ACC112 (cell line): ENCODE results near the gene NFIA.

Source experiments
- H2AFZ ChIP-seq: fragments of 200-600 bp; sonication (generic); one replicate; pipeline ENCODE4 v1.6.0; 2017; ENCODE audit warnings: antibody characterized with exemption, low read length; ENCODE audit not compliant: unreplicated experiment
- H3K27ac ChIP-seq: fragments of 200-600 bp; sonication (generic); 2 replicates; pipeline ENCODE4 v1.5.1; 2014; ENCODE audit warnings: low read depth, mild to moderate bottlenecking, antibody characterized with exemption, low read length, moderate library complexity
- H3K27me3 ChIP-seq: fragments of 200-600 bp; sonication (generic); 2 replicates; pipeline ENCODE4 v1.6.1; 2014; ENCODE audit warnings: mild to moderate bottlenecking, antibody characterized with exemption, low read length, moderate library complexity, mixed read lengths; ENCODE audit not compliant: insufficient read depth
- H3K36me3 ChIP-seq: fragments of 200-600 bp; sonication (generic); 2 replicates; pipeline ENCODE4 v1.6.1; 2016; ENCODE audit warnings: mild to moderate bottlenecking, antibody characterized with exemption, low read length, moderate library complexity, mixed read lengths; ENCODE audit not compliant: insufficient read depth
- H3K4me1 ChIP-seq: fragments of 200-600 bp; sonication (generic); one replicate; pipeline ENCODE4 v1.6.1; 2016; ENCODE audit warnings: low read length, mixed read lengths; ENCODE audit not compliant: insufficient read depth, unreplicated experiment, control insufficient read depth
- H3K4me3 ChIP-seq: fragments of 200-600 bp; sonication (generic); 2 replicates; pipeline ENCODE4 v1.5.1; 2014; ENCODE audit warnings: mild to moderate bottlenecking, low read depth, low read length
- H3K79me2 ChIP-seq: fragments of 200-600 bp; sonication (generic); one replicate; pipeline ENCODE4 v1.6.0; 2016; ENCODE audit warnings: low read length; ENCODE audit not compliant: control insufficient read depth, unreplicated experiment, insufficient read depth

The NFIA gene

GRCh38 chr1:61334718-61335589, 252.6 kb downstream of the NFIA start:
- H2AFZ ChIP-seq = no peak overlapping the region
- H3K4me1 ChIP-seq = peaks cover 24% of the 10 kb centered on the region
- no peaks in the 10 kb centered on the region for H3K79me2 ChIP-seq
- no peaks in the 10 kb centered on the region for H3K27me3 ChIP-seq
- no peak overlapping the region for H3K4me3 ChIP-seq
- H3K36me3 ChIP-seq = no peaks in the 10 kb centered on the region
- H3K27ac ChIP-seq = no peak overlapping the region

- Histone ChIP-seq H3K27me3 (no peaks in the 10 kb centered on the region), H3K36me3 (no peaks in the 10 kb centered on the region), H3K4me1 (peaks cover 24% of the 10 kb centered on the region), H3K27ac (peak overlapping the region; percentile 96), H2AFZ (peak overlapping the region; percentile 65), H3K4me3 (peak overlapping the region; percentile 75; the same call in 1 of the 2 replicates), H3K79me2 (peaks cover 2% of the 10 kb centered on the region)
Measured at GRCh38 chr1:61337037-61337436, 254.7 kb downstream of the NFIA start.

GRCh38 chr1:61337441-61337951, 255.1 kb downstream of the NFIA start:
- H3K27ac ChIP-seq = peak overlapping the region; percentile 96
- H3K4me3 ChIP-seq = peak overlapping the region; percentile 75
- no peaks in the 10 kb centered on the region for H3K27me3 ChIP-seq
- peaks cover 2% of the 10 kb centered on the region for H3K79me2 ChIP-seq
- no peaks in the 10 kb centered on the region for H3K36me3 ChIP-seq
- H2AFZ ChIP-seq = peak overlapping the region; percentile 65
- peaks cover 24% of the 10 kb centered on the region for H3K4me1 ChIP-seq

- H3K27me3 ChIP-seq = no peaks in the 10 kb centered on the region
- H3K4me3 ChIP-seq = peak overlapping the region; percentile 75
- peak overlapping the region; percentile 80 for H2AFZ ChIP-seq
- peaks cover 24% of the 10 kb centered on the region for H3K4me1 ChIP-seq
- peak overlapping the region; percentile 96 for H3K27ac ChIP-seq
- no peaks in the 10 kb centered on the region for H3K36me3 ChIP-seq
- peaks cover 2% of the 10 kb centered on the region for H3K79me2 ChIP-seq
Measured at GRCh38 chr1:61337981-61338848, 255.9 kb downstream of the NFIA start.

- Histone ChIP-seq H3K27ac (peak overlapping the region; percentile 96), H3K4me3 (peak overlapping the region; percentile 75), H2AFZ (peak overlapping the region; percentile 80), H3K4me1 (peaks cover 24% of the 10 kb centered on the region), H3K36me3 (no peaks in the 10 kb centered on the region), H3K27me3 (no peaks in the 10 kb centered on the region), H3K79me2 (peaks cover 2% of the 10 kb centered on the region)
Measured at GRCh38 chr1:61338899-61339298, 256.5 kb downstream of the NFIA start.

- peaks cover 24% of the 10 kb centered on the region for H3K4me1 ChIP-seq
- H3K79me2 ChIP-seq = peaks cover 2% of the 10 kb centered on the region
- H3K4me3 ChIP-seq = no peak overlapping the region
- no peak overlapping the region for H2AFZ ChIP-seq
- no peak overlapping the region for H3K27ac ChIP-seq
- H3K36me3 ChIP-seq = no peaks in the 10 kb centered on the region
- H3K27me3 ChIP-seq = no peaks in the 10 kb centered on the region
Measured at GRCh38 chr1:61341426-61341825, 259.1 kb downstream of the NFIA start.

- Histone ChIP-seq H3K4me3 (no peak overlapping the region), H3K79me2 (peaks cover 2% of the 10 kb centered on the region), H3K36me3 (no peaks in the 10 kb centered on the region), H3K27me3 (no peaks in the 10 kb centered on the region), H2AFZ (no peak overlapping the region), H3K27ac (no peak overlapping the region), H3K4me1 (peaks cover 9% of the 10 kb centered on the region)
Measured at GRCh38 chr1:61343734-61344420, 261.5 kb downstream of the NFIA start.

GRCh38 chr1:61344696-61345095, 262.3 kb downstream of the NFIA start:
- H3K27ac ChIP-seq = no peak overlapping the region
- H3K4me1 ChIP-seq = peaks cover 1% of the 10 kb centered on the region
- no peak overlapping the region for H2AFZ ChIP-seq
- no peaks in the 10 kb centered on the region for H3K36me3 ChIP-seq
- peaks cover 2% of the 10 kb centered on the region for H3K79me2 ChIP-seq
- no peak overlapping the region for H3K4me3 ChIP-seq
- no peaks in the 10 kb centered on the region for H3K27me3 ChIP-seq

GRCh38 chr1:61348025-61348665, 265.8 kb downstream of the NFIA start:
- H3K36me3 ChIP-seq = no peaks in the 10 kb centered on the region
- no peak overlapping the region for H3K4me3 ChIP-seq
- H3K4me1 ChIP-seq = no peaks in the 10 kb centered on the region
- H3K27ac ChIP-seq = no peak overlapping the region
- no peaks in the 10 kb centered on the region for H3K27me3 ChIP-seq
- no peak overlapping the region for H2AFZ ChIP-seq
- H3K79me2 ChIP-seq = no peaks in the 10 kb centered on the region
